Tibial nerve (tissue), 4 donors: ENCODE results near the gene APRT. TPM values are rescaled to one million over a fixed set of nuclear protein-coding genes. Genes with fewer than 3 reads are reported as not detected.
A peak's percentile ranks its signal among the peaks of the same experiment; 100 is the strongest.
"Not testable (repeated sequence)": the region's sequence is repeated elsewhere in the genome, so short reads cannot be mapped to it uniquely, and the experiment has no call there.

Experiments used
- DNase-seq, 2 donors: peaks; one replicate each; pipeline ENCODE4 v3.0.0-alpha.2; 2019; ENCODE audit warnings: low spot score in 2 of 2
- H3K27ac ChIP-seq, 4 donors: fragments of 200-600 bp; sonication (generic) in 3 of 4; one replicate each; pipeline ENCODE4 v1.5.1; 2017 to 2019; ENCODE audit warnings: mild to moderate bottlenecking in 1 of 4
- H3K27me3 ChIP-seq, 2 donors: fragments of 200-600 bp; sonication (generic) in 1 of 2; one replicate each; pipeline versions ENCODE4 v1.5.1 to v1.6.0; 2017 to 2019
- H3K36me3 ChIP-seq, 3 donors: fragments of 200-600 bp; sonication (generic); one replicate each; pipeline ENCODE4 v1.5.1; 2018 to 2019
- H3K4me1 ChIP-seq, 4 donors: fragments of 200-600 bp; sonication (generic) in 3 of 4; one replicate each; pipeline ENCODE4 v1.5.1; 2017 to 2019
- H3K4me3 ChIP-seq, 4 donors: fragments of 200-600 bp; sonication (generic) in 3 of 4; one replicate each; pipeline ENCODE4 v1.5.1; 2017 to 2019; ENCODE audit warnings: mild to moderate bottlenecking in 1 of 4, moderate library complexity in 1 of 4
- H3K9me3 ChIP-seq, 4 donors: fragments of 200-600 bp; sonication (generic) in 3 of 4; one replicate each; pipeline ENCODE4 v1.5.1; 2017 to 2019
- CTCF ChIP-seq, 5 experiments: fragments of 200-600 bp in 3 of 5; fragments of 450-650 bp in 2 of 5; sonication (generic) in 3 of 5; IDR thresholded peaks; one replicate each; pipeline ENCODE4 v1.5.1; 2016 to 2019; ENCODE audit warnings: antibody characterized with exemption in 5 of 5, mild to moderate bottlenecking in 3 of 5, moderate library complexity in 2 of 5
- EP300 ChIP-seq, 2 donors: sonication (generic); formaldehyde crosslinking; IDR thresholded peaks; one replicate each; pipeline ENCODE4 v1.6.1; 2017; ENCODE audit warnings: antibody characterized with exemption in 2 of 2, mild to moderate bottlenecking in 1 of 2
- POLR2A ChIP-seq, 2 donors: fragments of 450-650 bp; IDR thresholded peaks; one replicate each; pipeline ENCODE4 v1.6.1; 2017; ENCODE audit warnings: antibody characterized with exemption in 2 of 2, mild to moderate bottlenecking in 2 of 2, moderate library complexity in 2 of 2
- WGBS, 2 donors: methylation state at CpG; one replicate each; pipeline ENCODE4 v1.1.5; 2018; 5-methylcytosine and 5-hydroxymethylcytosine counted together
- total RNA-seq, 4 donors: library from RNA; depleted of rRNA; stranded (reverse); fragments of >200 nt; gene quantifications; one replicate each; pipeline ENCODE4 v1.1.0, GENCODE V29; 2016

The APRT gene
- total RNA-seq, 4 donors from 2014 or later: 83.4 to 157 (median 106) TPM

- Histone ChIP-seq H3K27ac (peak overlapping the region in 1 of 4 donors; percentile 23), H3K36me3 (peaks cover 0 to 80% (median 0%) of the 10 kb centered on the region in 3 donors), H3K4me3 (no peak overlapping the region), H3K27me3 (no peaks in the 10 kb centered on the region), H3K4me1 (no peaks in the 10 kb centered on the region), H3K9me3 (no peaks in the 10 kb centered on the region)
- DNase-seq: no peak
- WGBS, 2 donors: 69 to 72% methylated on average over 11 of the region's 11 CpGs
- no peak for TF ChIP-seq POLR2A (IDR thresholded peaks at IDR 0.05)
- no peak for TF ChIP-seq EP300 (IDR thresholded peaks at IDR 0.05)
- no peak for TF ChIP-seq CTCF (IDR thresholded peaks at IDR 0.05)
Observed at GRCh38 chr16:88830258-88830657, 18.5 kb upstream of the APRT start.

GRCh38 chr16:88828711-88829110 lies 17.0 kb upstream of the APRT start:
- Histone ChIP-seq H3K9me3 (no peaks in the 10 kb centered on the region), H3K36me3 (peaks cover 0 to 81% (median 0%) of the 10 kb centered on the region in 3 donors), H3K27me3 (no peaks in the 10 kb centered on the region), H3K27ac (no peak overlapping the region), H3K4me1 (no peaks in the 10 kb centered on the region), H3K4me3 (no peak overlapping the region)
- no peak for DNase-seq
- TF ChIP-seq CTCF (IDR thresholded peaks at IDR 0.05) (no peak), EP300 (IDR thresholded peaks at IDR 0.05) (no peak)
- WGBS, 2 donors: 87 to 90% methylated on average over 24 of the region's 24 CpGs

DNA sequence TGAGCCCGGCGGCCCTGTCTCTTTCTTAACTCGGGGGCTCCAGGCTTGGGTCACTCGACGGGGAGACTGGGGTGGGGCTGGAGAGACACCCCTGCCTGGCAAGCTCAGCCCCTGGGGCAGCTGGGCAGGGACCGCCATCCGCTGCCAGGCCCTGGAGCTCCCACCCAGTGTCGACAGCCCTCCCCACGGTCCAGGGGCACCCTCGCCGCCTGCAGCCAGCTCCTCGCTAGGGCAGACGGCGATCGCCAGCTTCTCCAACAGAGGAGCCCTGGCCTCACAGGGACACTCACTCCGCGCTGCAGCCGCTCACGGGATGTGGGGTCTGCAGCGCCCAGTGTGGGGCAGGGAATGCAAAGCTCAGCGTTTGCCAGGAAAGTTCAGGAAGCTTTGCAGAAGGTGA lies 16.0 kb upstream of the APRT start:
- DNase-seq: no peak
- Histone ChIP-seq H3K27ac (no peak overlapping the region), H3K4me1 (no peaks in the 10 kb centered on the region), H3K9me3 (no peaks in the 10 kb centered on the region), H3K27me3 (no peaks in the 10 kb centered on the region), H3K36me3 (peaks cover 0 to 90% (median 0%) of the 10 kb centered on the region in 3 donors), H3K4me3 (no peak overlapping the region)
- 84 to 94% methylated on average over 21 of the region's 21 CpGs for WGBS, 2 donors
- TF ChIP-seq EP300 (IDR thresholded peaks at IDR 0.05) (no peak), POLR2A (IDR thresholded peaks at IDR 0.05) (no peak)

DNA sequence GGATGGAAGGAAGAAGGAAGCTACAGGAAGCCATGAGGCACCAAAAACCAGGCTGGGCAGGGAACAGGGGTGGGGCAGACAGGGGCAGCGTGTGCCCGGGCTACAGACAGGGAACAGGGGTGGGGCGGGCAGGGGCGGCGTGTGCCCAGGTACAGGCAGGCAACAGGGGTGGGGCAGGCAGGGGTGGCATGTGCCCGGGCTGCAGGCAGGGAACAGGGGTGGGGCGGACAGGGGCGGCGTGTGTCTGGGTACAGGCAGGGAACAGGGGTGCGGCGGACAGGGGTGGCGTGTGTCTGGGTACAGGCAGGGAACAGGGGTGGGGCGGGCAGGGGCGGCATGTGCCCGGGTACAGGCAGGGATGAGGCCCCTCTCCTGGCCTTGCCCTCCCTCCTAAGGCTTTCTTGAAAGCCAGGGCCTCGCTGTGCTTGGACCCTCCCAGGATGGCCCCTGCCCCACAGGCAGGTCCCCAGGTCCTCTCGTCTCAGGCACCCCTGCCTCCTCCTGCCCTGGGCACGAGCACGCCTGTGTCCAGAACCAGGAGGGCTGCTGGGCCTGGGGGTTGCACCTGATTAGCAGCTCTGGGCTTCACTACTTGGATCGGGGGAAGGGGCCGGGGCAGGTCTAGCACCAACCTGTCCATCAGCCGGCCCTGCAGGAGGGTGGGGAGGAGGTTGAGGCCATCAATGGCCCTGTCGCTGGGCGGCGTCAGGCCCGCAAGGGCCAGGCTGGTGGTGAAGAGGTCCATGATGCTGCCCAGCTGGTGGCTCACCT lies 14.5 kb upstream of the APRT start:
- Histone ChIP-seq H3K4me3 (no peak overlapping the region), H3K27ac (no peak overlapping the region), H3K4me1 (no peaks in the 10 kb centered on the region), H3K9me3 (no peaks in the 10 kb centered on the region), H3K36me3 (peaks cover 0 to 97% (median 6%) of the 10 kb centered on the region in 3 donors), H3K27me3 (no peaks in the 10 kb centered on the region)
- 86 to 91% methylated on average over 6 to 25 of the region's 26 CpGs for WGBS, 2 donors
- no peak for DNase-seq
- TF ChIP-seq CTCF (IDR thresholded peaks at IDR 0.05): no peak
- no peak for TF ChIP-seq EP300 (IDR thresholded peaks at IDR 0.05)
- TF ChIP-seq POLR2A (IDR thresholded peaks at IDR 0.05): no peak

DNA sequence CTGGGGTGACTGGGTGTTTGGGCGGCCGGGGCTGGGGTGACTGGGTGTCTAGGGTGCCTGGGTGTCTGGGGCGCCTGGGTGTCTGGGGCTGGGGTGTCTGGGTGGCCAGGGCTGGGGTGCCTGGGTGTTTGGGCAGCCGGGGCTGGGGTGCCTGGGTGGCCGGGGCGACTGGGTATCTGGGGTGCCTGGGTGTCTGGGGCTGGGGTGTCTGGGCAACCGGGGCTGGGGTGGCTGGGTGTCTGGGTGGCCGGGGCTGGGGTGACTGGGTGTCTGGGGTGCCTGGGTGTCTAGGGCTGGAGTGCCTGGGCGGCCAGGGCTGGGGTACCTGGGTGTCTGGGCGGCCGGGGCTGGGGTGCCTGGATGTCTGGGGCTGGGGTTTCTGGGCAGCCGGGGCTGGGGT lies 13.4 kb upstream of the APRT start:
- no peaks in the 10 kb centered on the region for H3K4me1 ChIP-seq
- no peak overlapping the region for H3K4me3 ChIP-seq
- H3K9me3 ChIP-seq: no peaks in the 10 kb centered on the region
- no peak for DNase-seq
- 83 to 95% methylated on average over 4 to 8 of the region's 12 CpGs for WGBS, 2 donors
- no peaks in the 10 kb centered on the region for H3K27me3 ChIP-seq
- TF ChIP-seq EP300 (IDR thresholded peaks at IDR 0.05): no peak
- H3K36me3 ChIP-seq: peaks cover 0 to 98% (median 6%) of the 10 kb centered on the region in 3 donors
- no peak overlapping the region for H3K27ac ChIP-seq

- WGBS, 2 donors: 86 to 89% methylated on average over 20 to 24 of the region's 33 CpGs
- H3K9me3 ChIP-seq: no peaks in the 10 kb centered on the region
- H3K27me3 ChIP-seq: no peaks in the 10 kb centered on the region
- DNase-seq: no peak
- peaks cover 0 to 98% (median 6%) of the 10 kb centered on the region in 3 donors for H3K36me3 ChIP-seq
- no peaks in the 10 kb centered on the region for H3K4me1 ChIP-seq
- TF ChIP-seq EP300 (IDR thresholded peaks at IDR 0.05): no peak
- TF ChIP-seq CTCF (IDR thresholded peaks at IDR 0.05): no peak
- no peak for TF ChIP-seq POLR2A (IDR thresholded peaks at IDR 0.05)
- no peak overlapping the region for H3K27ac ChIP-seq
- no peak overlapping the region for H3K4me3 ChIP-seq
Observed at GRCh38 chr16:88824256-88825077, 12.7 kb upstream of the APRT start.

GRCh38 chr16:88823646-88824045 lies 11.9 kb upstream of the APRT start:
- H3K9me3 ChIP-seq, DNase-seq, H3K27ac ChIP-seq, H3K27me3 ChIP-seq, H3K4me3 ChIP-seq, H3K4me1 ChIP-seq: not testable (repeated sequence)
- peaks cover 0 to 98% (median 6%) of the 10 kb centered on the region in 3 donors for H3K36me3 ChIP-seq
- WGBS, 2 donors: 98% methylated on average over 13 to 19 of the region's 31 CpGs
